HEK293 (cell line): Measurements from ENCODE around the gene TET2.

Experiments
- CTCF ChIA-PET: fragments of 350-600 bp; formaldehyde crosslinking; extraction: SDS; loops from one replicate; lab custom pipeline; 2021; ENCODE audit warnings: antibody characterized with exemption; lab: Yijun Ruan, JAX
- POLR2A ChIA-PET: fragments of 300-600 bp; formaldehyde crosslinking; extraction: SDS; loops from one replicate; lab custom pipeline; 2020; ENCODE audit warnings: antibody characterized with exemption, inconsistent platforms; lab: Yijun Ruan, JAX
- H3K27ac ChIP-seq: fragments of 200-500 bp; sonication (Bioruptor generic); 2 replicates; pipeline ENCODE4 v1.5.1; 2014; ENCODE audit warnings: low read depth, low read length, control low read depth, inconsistent platforms; ENCODE audit errors: extremely low read depth
- H3K36me3 ChIP-seq, 2 experiments: fragments of 200-500 bp in 1 of 2; sonication (Bioruptor generic) in 1 of 2; 1 replicate in 1 of 2; 2 replicates in 1 of 2; pipeline ENCODE4 v1.5.1; 2014 to 2017; ENCODE audit warnings: inconsistent platforms in 2 of 2, low read length in 2 of 2; ENCODE audit not compliant: control insufficient read depth in 2 of 2, insufficient read depth in 1 of 2
- H3K4me1 ChIP-seq: fragments of 200-500 bp; sonication (Bioruptor generic); 2 replicates; pipeline ENCODE4 v1.5.1; 2014; ENCODE audit warnings: mild to moderate bottlenecking, low read length, inconsistent platforms; ENCODE audit not compliant: control insufficient read depth, insufficient read depth
- H3K4me3 ChIP-seq: 2 replicates; pipeline ENCODE4 v1.5.1; 2011; ENCODE audit warnings: low read depth, mild to moderate bottlenecking, control low read depth, low read length, moderate library complexity
- H3K9me3 ChIP-seq: fragments of 200-500 bp; sonication (Bioruptor generic); 2 replicates; pipeline ENCODE4 v1.5.1; 2014; ENCODE audit warnings: low read depth, low read length, inconsistent platforms; ENCODE audit not compliant: control insufficient read depth, insufficient read depth
- GLI4 ChIP-seq: fragments of 450-650 bp; formaldehyde crosslinking; IDR thresholded peaks from 2 replicates; pipeline ENCODE4 v1.5.1; 2016; ENCODE audit warnings: missing biosample characterization, missing genetic modification characterization
- GLIS1 ChIP-seq: fragments of 450-650 bp; formaldehyde crosslinking; IDR thresholded peaks from 2 replicates; pipeline ENCODE4 v1.5.1; 2016; ENCODE audit warnings: missing biosample characterization, missing genetic modification characterization
- KLF8 ChIP-seq: fragments of 450-650 bp; formaldehyde crosslinking; IDR thresholded peaks from 2 replicates; pipeline ENCODE4 v1.5.1; 2016; ENCODE audit warnings: missing biosample characterization, missing genetic modification characterization
- KLF9 ChIP-seq: fragments of 450-650 bp; formaldehyde crosslinking; IDR thresholded peaks from 2 replicates; pipeline ENCODE4 v1.5.1; 2016; ENCODE audit warnings: missing biosample characterization, missing genetic modification characterization, low read depth
- SP2 ChIP-seq: fragments of 450-650 bp; formaldehyde crosslinking; IDR thresholded peaks from 2 replicates; pipeline ENCODE4 v1.5.1; 2016; ENCODE audit warnings: missing biosample characterization, missing genetic modification characterization
- YY1 ChIP-seq: fragments of 450-650 bp; formaldehyde crosslinking; IDR thresholded peaks from 2 replicates; pipeline ENCODE4 v1.5.1; 2018; ENCODE audit warnings: missing biosample characterization, missing genetic modification characterization
- ZBTB11 ChIP-seq: fragments of 450-650 bp; formaldehyde crosslinking; conservative IDR thresholded peaks from 2 replicates; pipeline ENCODE4 v1.5.1; 2016; ENCODE audit warnings: low read depth, missing biosample characterization, missing genetic modification characterization
- ZBTB6 ChIP-seq: fragments of 450-650 bp; formaldehyde crosslinking; IDR thresholded peaks from 2 replicates; pipeline ENCODE4 v1.5.1; 2017; ENCODE audit warnings: missing biosample characterization, missing genetic modification characterization
- ZNF148 ChIP-seq: fragments of 450-650 bp; formaldehyde crosslinking; IDR thresholded peaks from 2 replicates; pipeline ENCODE4 v1.5.0; 2017; ENCODE audit warnings: missing biosample characterization, missing genetic modification characterization, borderline replicate concordance
- ZNF18 ChIP-seq: fragments of 450-650 bp; formaldehyde crosslinking; IDR thresholded peaks from 2 replicates; pipeline ENCODE4 v1.5.1; 2016; ENCODE audit warnings: missing biosample characterization, missing genetic modification characterization
- ZNF2 ChIP-seq: fragments of 450-650 bp; formaldehyde crosslinking; IDR thresholded peaks from 2 replicates; pipeline ENCODE4 v1.5.1; 2016; ENCODE audit warnings: missing biosample characterization, missing genetic modification characterization
- ZNF223 ChIP-seq: fragments of 450-650 bp; formaldehyde crosslinking; IDR thresholded peaks from 2 replicates; pipeline ENCODE4 v1.5.1; 2016; ENCODE audit warnings: missing biosample characterization, missing genetic modification characterization
- ZNF248 ChIP-seq: fragments of 450-650 bp; formaldehyde crosslinking; IDR thresholded peaks from 2 replicates; pipeline ENCODE4 v1.5.1; 2017; ENCODE audit warnings: missing biosample characterization, missing genetic modification characterization
- ZNF449 ChIP-seq: fragments of 450-650 bp; formaldehyde crosslinking; IDR thresholded peaks from 2 replicates; pipeline ENCODE4 v1.5.1; 2017; ENCODE audit warnings: missing biosample characterization, mild to moderate bottlenecking, missing genetic modification characterization, moderate library complexity
- ZNF600 ChIP-seq: fragments of 450-650 bp; formaldehyde crosslinking; IDR thresholded peaks from 2 replicates; pipeline ENCODE4 v1.5.1; 2016; ENCODE audit warnings: missing biosample characterization, missing genetic modification characterization
- ZNF677 ChIP-seq: fragments of 450-650 bp; IDR thresholded peaks from 2 replicates; pipeline ENCODE4 v1.5.0; 2018; ENCODE audit warnings: missing biosample characterization, mild to moderate bottlenecking, missing genetic modification characterization, moderate library complexity
- TF ChIP-seq, protein P1 (sequence below): fragments of 450-650 bp; formaldehyde crosslinking; IDR thresholded peaks from 2 replicates; pipeline ENCODE4 v1.5.1; 2016; ENCODE audit warnings: missing biosample characterization, missing genetic modification characterization
- TF ChIP-seq, protein P2 (sequence below): fragments of 450-650 bp; formaldehyde crosslinking; IDR thresholded peaks from 2 replicates; pipeline ENCODE4 v1.5.1; 2016; ENCODE audit warnings: missing biosample characterization, missing genetic modification characterization, borderline replicate concordance
- TF ChIP-seq, protein P3 (sequence below): fragments of 450-650 bp; formaldehyde crosslinking; IDR thresholded peaks from 2 replicates; pipeline ENCODE4 v1.5.1; 2016; ENCODE audit warnings: missing biosample characterization, missing genetic modification characterization

Gene TET2

DNA sequence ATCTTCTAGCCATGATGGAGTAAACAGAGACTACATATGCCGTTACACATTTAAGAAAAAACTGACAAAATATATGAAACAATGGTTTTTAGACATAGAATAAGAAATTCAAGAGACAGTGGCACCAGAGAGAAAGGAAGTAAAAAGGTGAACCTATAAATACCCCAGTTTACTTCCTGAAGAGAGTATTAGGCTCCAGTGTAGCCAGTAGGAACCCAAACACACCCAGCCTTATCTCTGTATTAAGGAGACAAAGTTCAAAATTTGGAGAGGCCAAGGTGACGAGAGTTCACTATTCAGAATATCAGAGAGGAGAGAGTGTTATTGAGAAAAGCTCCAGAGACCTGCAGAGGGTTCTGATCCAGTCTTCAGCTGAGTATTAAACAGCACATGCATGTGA is 119.0 kb downstream of the TET2 start (continued):
- no peak for TF ChIP-seq GLI4
- TF ChIP-seq ZNF18 (tag by site-specific recombination), result no peak

DNA sequence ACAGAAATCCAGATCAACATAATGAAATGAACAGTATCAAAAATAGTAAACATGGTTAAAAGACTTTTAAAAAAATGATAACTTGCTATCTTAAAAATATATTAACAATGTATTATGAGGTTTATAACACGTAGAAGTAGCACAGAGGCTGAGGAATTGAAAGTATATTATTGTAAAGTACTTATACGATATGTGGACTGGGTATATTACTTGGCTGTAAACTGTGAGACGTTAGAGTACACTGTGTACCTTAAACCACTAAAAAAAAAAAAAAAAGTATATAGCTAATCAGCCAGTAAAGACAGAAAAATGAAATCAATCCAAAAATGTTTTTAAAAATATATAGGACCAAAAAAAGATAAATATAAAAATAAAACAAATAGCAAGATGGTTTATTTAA is 120.6 kb downstream of the TET2 start:
- Histone ChIP-seq H3K9me3 (no peaks in the 10 kb centered on the region), H3K27ac (no peak overlapping the region), H3K36me3 (peaks cover 0 to 26% of the 10 kb centered on the region in 2 experiments; a peak in 2 of 3 replicates), H3K4me1 (no peaks in the 10 kb centered on the region), H3K4me3 (no peak overlapping the region)
- no peak for TF ChIP-seq ZBTB6 (tag by site-specific recombination)
- TF ChIP-seq KLF9 (tag by site-specific recombination), result no peak
- TF ChIP-seq ZNF677 (tag by site-specific recombination), result no peak
- TF ChIP-seq, protein P1, sequence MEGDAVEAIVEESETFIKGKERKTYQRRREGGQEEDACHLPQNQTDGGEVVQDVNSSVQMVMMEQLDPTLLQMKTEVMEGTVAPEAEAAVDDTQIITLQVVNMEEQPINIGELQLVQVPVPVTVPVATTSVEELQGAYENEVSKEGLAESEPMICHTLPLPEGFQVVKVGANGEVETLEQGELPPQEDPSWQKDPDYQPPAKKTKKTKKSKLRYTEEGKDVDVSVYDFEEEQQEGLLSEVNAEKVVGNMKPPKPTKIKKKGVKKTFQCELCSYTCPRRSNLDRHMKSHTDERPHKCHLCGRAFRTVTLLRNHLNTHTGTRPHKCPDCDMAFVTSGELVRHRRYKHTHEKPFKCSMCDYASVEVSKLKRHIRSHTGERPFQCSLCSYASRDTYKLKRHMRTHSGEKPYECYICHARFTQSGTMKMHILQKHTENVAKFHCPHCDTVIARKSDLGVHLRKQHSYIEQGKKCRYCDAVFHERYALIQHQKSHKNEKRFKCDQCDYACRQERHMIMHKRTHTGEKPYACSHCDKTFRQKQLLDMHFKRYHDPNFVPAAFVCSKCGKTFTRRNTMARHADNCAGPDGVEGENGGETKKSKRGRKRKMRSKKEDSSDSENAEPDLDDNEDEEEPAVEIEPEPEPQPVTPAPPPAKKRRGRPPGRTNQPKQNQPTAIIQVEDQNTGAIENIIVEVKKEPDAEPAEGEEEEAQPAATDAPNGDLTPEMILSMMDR (tag by site-specific recombination), result no peak
- TF ChIP-seq ZNF248, result no peak
- no peak for TF ChIP-seq ZNF2 (tag by site-specific recombination)
- no peak for TF ChIP-seq KLF8 (tag by site-specific recombination)
- TF ChIP-seq ZNF449 (tag by site-specific recombination), result no peak
- no peak for TF ChIP-seq SP2 (tag by site-specific recombination)
- POLR2A ChIA-PET, result no interaction called here
- CTCF ChIA-PET, result interaction anchor here (0.7 kb wide), 1 partner anchor 204 kb away, joined by 3 read pairs; no protein-coding TSS in a partner anchor

DNA sequence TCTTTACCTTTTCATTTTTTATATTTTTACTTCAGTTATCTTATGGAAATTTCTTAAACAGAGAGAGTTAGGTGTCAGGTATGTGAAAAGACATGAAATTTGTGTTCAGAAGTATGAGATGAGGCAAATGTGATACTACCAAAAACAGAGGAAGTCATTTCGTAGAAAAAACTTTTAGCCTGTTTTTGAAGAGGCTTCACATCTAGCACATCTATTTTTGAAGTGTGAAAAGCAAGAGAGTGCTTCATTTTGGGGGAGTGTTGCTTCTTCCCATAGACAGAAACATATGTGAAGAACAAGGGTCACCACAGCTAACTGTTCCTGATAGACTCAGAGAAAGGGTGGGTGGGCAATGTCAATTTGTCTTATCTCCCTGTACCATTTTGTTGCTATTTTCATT is 125.3 kb downstream of the TET2 start:
- H3K36me3 ChIP-seq, result peaks cover 0 to 56% of the 10 kb centered on the region in 2 experiments; a peak in 2 of 3 replicates
- H3K4me1 ChIP-seq, result no peaks in the 10 kb centered on the region
- H3K27ac ChIP-seq, result no peak overlapping the region
- H3K9me3 ChIP-seq, result no peaks in the 10 kb centered on the region
- CTCF ChIA-PET, result no interaction called here
- POLR2A ChIA-PET, result no interaction called here
- H3K4me3 ChIP-seq, result no peak overlapping the region
- TF ChIP-seq ZBTB11 (tag by site-specific recombination) (no peak), YY1 (tag by site-specific recombination) (no peak), ZNF148 (tag by site-specific recombination) (no peak), GLIS1 (tag by site-specific recombination) (no peak), ZNF223 (tag by site-specific recombination) (no peak), ZNF600 (tag by site-specific recombination) (no peak)
- TF ChIP-seq, protein P2, sequence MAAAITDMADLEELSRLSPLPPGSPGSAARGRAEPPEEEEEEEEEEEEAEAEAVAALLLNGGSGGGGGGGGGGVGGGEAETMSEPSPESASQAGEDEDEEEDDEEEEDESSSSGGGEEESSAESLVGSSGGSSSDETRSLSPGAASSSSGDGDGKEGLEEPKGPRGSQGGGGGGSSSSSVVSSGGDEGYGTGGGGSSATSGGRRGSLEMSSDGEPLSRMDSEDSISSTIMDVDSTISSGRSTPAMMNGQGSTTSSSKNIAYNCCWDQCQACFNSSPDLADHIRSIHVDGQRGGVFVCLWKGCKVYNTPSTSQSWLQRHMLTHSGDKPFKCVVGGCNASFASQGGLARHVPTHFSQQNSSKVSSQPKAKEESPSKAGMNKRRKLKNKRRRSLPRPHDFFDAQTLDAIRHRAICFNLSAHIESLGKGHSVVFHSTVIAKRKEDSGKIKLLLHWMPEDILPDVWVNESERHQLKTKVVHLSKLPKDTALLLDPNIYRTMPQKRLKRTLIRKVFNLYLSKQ (tag by site-specific recombination), result no peak
- TF ChIP-seq, protein P3, sequence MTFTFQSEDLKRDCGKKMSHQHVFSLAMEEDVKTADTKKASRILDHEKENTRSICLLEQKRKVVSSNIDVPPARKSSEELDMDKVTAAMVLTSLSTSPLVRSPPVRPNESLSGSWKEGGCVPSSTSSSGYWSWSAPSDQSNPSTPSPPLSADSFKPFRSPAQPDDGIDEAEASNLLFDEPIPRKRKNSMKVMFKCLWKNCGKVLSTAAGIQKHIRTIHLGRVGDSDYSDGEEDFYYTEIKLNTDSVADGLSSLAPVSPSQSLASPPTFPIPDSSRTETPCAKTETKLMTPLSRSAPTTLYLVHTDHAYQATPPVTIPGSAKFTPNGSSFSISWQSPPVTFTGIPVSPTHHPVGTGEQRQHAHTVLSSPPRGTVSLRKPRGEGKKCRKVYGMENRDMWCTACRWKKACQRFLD (tag by site-specific recombination), result no peak
